ENCODE measurements around the gene PTPRZ1. TPM values are rescaled to one million over a fixed set of nuclear protein-coding genes. Genes with fewer than 3 reads are reported as not detected.

Gene PTPRZ1
- polyA plus RNA-seq, 2 of the 4 experiments (the other 2 are of a cell fraction): not detected

- TF ChIP-seq USF2 (IDR thresholded peaks at IDR 0.05) (no peak), RFX5 (IDR thresholded peaks at IDR 0.05) (no peak), CHD4 (IDR thresholded peaks at IDR 0.05; ENCODE audit: borderline replicate concordance) (no peak), ESRRA (IDR thresholded peaks at IDR 0.05; ENCODE audit: borderline replicate concordance, low read length) (no peak), BCL3 (IDR thresholded peaks at IDR 0.05) (no peak), NFE2L2 (conservative IDR thresholded peaks at IDR 0.05; ENCODE audit: low read length) (no peak), POLR2AphosphoS2 (conservative IDR thresholded peaks at IDR 0.05; ENCODE audit: low read length) (no peak), SMC3 (IDR thresholded peaks at IDR 0.05) (no peak), ZC3H11A (IDR thresholded peaks at IDR 0.05) (no peak)
Measured at GRCh38 chr7:121876656-121877500, 3.9 kb downstream of the PTPRZ1 start (continued).

- H3K4me2 ChIP-seq: no peak overlapping the region
- CTCF ChIA-PET: no interaction called here
- ATAC-seq: no peak
- H3K4me1 ChIP-seq: 0 out of 3 replicates have a peak, but pooled peaks cover 3% of the 10 kb centered on the region
- TF ChIP-seq TFCP2L1 (CRISPR knock-in tag; IDR thresholded peaks at IDR 0.05) (no peak), JUNB (IDR thresholded peaks at IDR 0.05) (no peak), JUN (IDR thresholded peaks at IDR 0.05) (no peak), HDAC2 (IDR thresholded peaks at IDR 0.05) (no peak), ATOH8 (CRISPR knock-in tag; IDR thresholded peaks at IDR 0.05; ENCODE audit: low read depth) (no peak), CBX2 (IDR thresholded peaks at IDR 0.05; ENCODE audit: borderline replicate concordance, low read depth) (no peak), RFX5 (IDR thresholded peaks at IDR 0.05) (no peak), MAX (IDR thresholded peaks at IDR 0.05) (no peak), HOXB13 (CRISPR knock-in tag; IDR thresholded peaks at IDR 0.05; ENCODE audit: low read depth) (no peak), PBX3 (IDR thresholded peaks at IDR 0.05) (no peak), BHLHE40 (IDR thresholded peaks at IDR 0.05; ENCODE audit: low read depth, low read length) (no peak), TP53 (CRISPR knock-in tag; IDR thresholded peaks at IDR 0.05) (no peak), MAZ (IDR thresholded peaks at IDR 0.05; ENCODE audit: borderline replicate concordance, low read depth, low read length) (no peak)
- no peak for FAIRE-seq
- POLR2A ChIA-PET: no interaction called here
- H3K9me3 ChIP-seq: 0 out of 3 replicates have a peak, but pooled peaks cover 3% of the 10 kb centered on the region
- no peak overlapping the region for H3K4me3 ChIP-seq
- WGBS (ENCODE audit: missing lambda C conversion rate): 31% methylated on average over 5 of the region's 5 CpGs
- DNase-seq (ENCODE audit: low read depth in 1 of 2, low spot score in 1 of 2): no peak
- H3K27ac ChIP-seq: no peak overlapping the region
Measured at GRCh38 chr7:121878918-121879464, 6.0 kb downstream of the PTPRZ1 start.

GRCh38 chr7:121879544-121879943 is 6.6 kb downstream of the PTPRZ1 start:
- DNase-seq (ENCODE audit: low read depth in 1 of 2, low spot score in 1 of 2) (no peak), ATAC-seq (no peak), FAIRE-seq (no peak)
- no peak overlapping the region for H3K4me2 ChIP-seq
- H3K4me1 ChIP-seq: no peaks in the 10 kb centered on the region
- H3K9me3 ChIP-seq: no peaks in the 10 kb centered on the region
- H3K27ac ChIP-seq: no peak overlapping the region
- no peak overlapping the region for H3K4me3 ChIP-seq
- 0% methylated on average over 1 of the region's 1 CpG for WGBS (ENCODE audit: missing lambda C conversion rate)
- CTCF ChIA-PET: no interaction called here
- POLR2A ChIA-PET: no interaction called here
- TF ChIP-seq JUN (IDR thresholded peaks at IDR 0.05) (no peak), ZC3H11A (IDR thresholded peaks at IDR 0.05) (no peak), BCL3 (IDR thresholded peaks at IDR 0.05) (no peak), HEYL (CRISPR knock-in tag; IDR thresholded peaks at IDR 0.05) (no peak), NPAS2 (CRISPR knock-in tag; IDR thresholded peaks at IDR 0.05; ENCODE audit: borderline replicate concordance) (no peak), HOXB5 (CRISPR knock-in tag; IDR thresholded peaks at IDR 0.05) (no peak), MAFK (IDR thresholded peaks at IDR 0.05; ENCODE audit: partially characterized antibody) (no peak), REST (IDR thresholded peaks at IDR 0.05) (no peak), GATA3 (IDR thresholded peaks at IDR 0.05; ENCODE audit: borderline replicate concordance) (no peak)
